Neuron (in vitro differentiated cells): ENCODE data around the gene CDYL2.
"Not testable (repeated sequence)": the region's sequence is repeated elsewhere in the genome, so short reads cannot be mapped to it uniquely, and the experiment has no call there.

Source experiments
- H2AFZ ChIP-seq: one replicate; pipeline ENCODE4 v1.6.1; 2013; ENCODE audit warnings: low read depth, mild to moderate bottlenecking, inconsistent platforms, low read length, moderate library complexity
- H3K27me3 ChIP-seq: one replicate; pipeline ENCODE4 v1.6.1; 2013; ENCODE audit warnings: low read length; ENCODE audit not compliant: insufficient read depth
- H3K36me3 ChIP-seq: one replicate; pipeline ENCODE4 v1.6.1; 2013; ENCODE audit warnings: low read length; ENCODE audit not compliant: insufficient read depth
- H3K4me1 ChIP-seq: one replicate; pipeline ENCODE4 v1.6.1; 2013; ENCODE audit warnings: low read length; ENCODE audit not compliant: insufficient read depth
- H3K4me3 ChIP-seq: 2 replicates; pipeline ENCODE4 v1.5.1; 2013; ENCODE audit warnings: mild to moderate bottlenecking, low read length, moderate library complexity
- H3K9me3 ChIP-seq: one replicate; pipeline ENCODE4 v1.6.1; 2013; ENCODE audit warnings: low read length

The CDYL2 gene

GRCh38 chr16:80731915-80732314, 72.5 kb downstream of the CDYL2 start:
- Histone ChIP-seq H3K4me3 (no peak overlapping the region), H3K36me3 (no peaks in the 10 kb centered on the region), H2AFZ (no peak overlapping the region), H3K27me3 (no peaks in the 10 kb centered on the region), H3K4me1 (no peaks in the 10 kb centered on the region), H3K9me3 (no peaks in the 10 kb centered on the region)

- H3K4me1 ChIP-seq, H2AFZ ChIP-seq, H3K9me3 ChIP-seq, H3K36me3 ChIP-seq, H3K4me3 ChIP-seq, H3K27me3 ChIP-seq: not testable (repeated sequence)
Observed at GRCh38 chr16:80727066-80727763, 77.2 kb downstream of the CDYL2 start.

DNA sequence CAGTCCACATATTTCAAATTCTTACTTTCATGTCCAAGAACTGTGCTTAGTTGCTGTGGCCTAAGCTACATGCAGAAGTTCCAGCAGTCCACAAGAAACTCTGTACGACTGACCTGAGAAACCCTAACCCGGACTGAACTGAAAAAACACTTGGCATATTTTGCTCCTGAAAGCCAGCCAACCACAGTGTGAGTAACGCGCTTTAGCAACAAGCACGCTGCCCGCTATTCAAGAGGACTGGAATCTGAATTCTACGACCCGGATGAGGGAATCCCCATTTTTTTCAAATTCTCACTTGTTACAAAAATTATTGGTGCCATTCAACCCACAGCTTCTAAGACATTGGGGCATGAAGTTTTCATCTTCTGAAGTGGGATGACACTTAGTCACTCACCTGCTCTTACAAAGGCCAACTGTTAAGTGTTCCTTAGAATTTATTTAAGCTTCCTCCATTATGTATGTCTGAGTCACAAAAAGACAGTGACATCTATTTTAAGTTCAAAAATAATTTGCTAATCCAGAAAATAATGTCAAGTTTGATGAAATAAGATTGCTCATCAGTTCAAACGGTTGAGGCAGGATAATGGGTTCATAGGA, 78.7 kb downstream of the CDYL2 start:
- Histone ChIP-seq H2AFZ (no peak overlapping the region), H3K9me3 (no peaks in the 10 kb centered on the region), H3K4me3 (no peak overlapping the region), H3K4me1 (no peaks in the 10 kb centered on the region), H3K36me3 (no peaks in the 10 kb centered on the region), H3K27me3 (no peaks in the 10 kb centered on the region)

GRCh38 chr16:80723981-80724380, 80.4 kb downstream of the CDYL2 start:
- H2AFZ ChIP-seq, result no peak overlapping the region
- no peaks in the 10 kb centered on the region for H3K36me3 ChIP-seq
- no peaks in the 10 kb centered on the region for H3K4me1 ChIP-seq
- H3K4me3 ChIP-seq, result no peak overlapping the region
- no peaks in the 10 kb centered on the region for H3K27me3 ChIP-seq
- no peaks in the 10 kb centered on the region for H3K9me3 ChIP-seq

- no peaks in the 10 kb centered on the region for H3K36me3 ChIP-seq
- no peak overlapping the region for H2AFZ ChIP-seq
Observed at GRCh38 chr16:80723091-80723490, 81.3 kb downstream of the CDYL2 start.

DNA sequence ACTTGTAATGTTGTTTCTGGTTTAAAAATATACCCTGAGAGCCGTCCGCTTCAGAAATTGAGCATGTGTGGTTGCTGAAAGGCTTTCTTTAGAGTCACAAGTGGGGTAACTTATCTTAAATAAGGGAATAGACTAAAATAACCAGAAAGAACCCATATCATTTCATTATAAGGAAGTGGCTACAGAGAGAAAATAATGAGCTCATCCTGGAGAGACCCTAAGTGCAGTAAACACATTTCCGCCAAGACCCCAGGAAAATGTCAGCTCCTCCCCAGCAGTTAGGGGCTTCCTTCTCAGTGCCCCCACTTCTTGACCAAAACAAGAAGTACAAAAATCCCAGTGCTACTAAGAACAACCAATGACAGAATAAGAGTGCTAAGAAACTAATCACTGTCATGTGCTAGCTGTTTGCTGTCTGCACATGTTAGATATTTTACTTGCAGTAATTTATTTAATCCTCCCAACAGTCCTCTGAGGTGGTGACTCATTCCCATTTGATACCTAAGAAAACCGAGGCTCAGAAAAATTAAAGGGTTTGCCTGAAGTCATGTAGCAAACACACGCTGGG, 83.5 kb downstream of the CDYL2 start:
- no peaks in the 10 kb centered on the region for H3K4me1 ChIP-seq
- no peaks in the 10 kb centered on the region for H3K27me3 ChIP-seq
- H3K9me3 ChIP-seq, result no peaks in the 10 kb centered on the region
- H3K36me3 ChIP-seq, result no peaks in the 10 kb centered on the region
- no peak overlapping the region for H2AFZ ChIP-seq
- H3K4me3 ChIP-seq, result no peak overlapping the region

More at GRCh38 chr16:80723091-80723490, 81.3 kb downstream of the CDYL2 start:
- no peaks in the 10 kb centered on the region for H3K27me3 ChIP-seq
- no peaks in the 10 kb centered on the region for H3K4me1 ChIP-seq
- no peaks in the 10 kb centered on the region for H3K9me3 ChIP-seq
- no peak overlapping the region for H3K4me3 ChIP-seq

- Histone ChIP-seq H3K27me3 (no peaks in the 10 kb centered on the region), H2AFZ (no peak overlapping the region), H3K4me3 (no peak overlapping the region), H3K4me1 (no peaks in the 10 kb centered on the region), H3K9me3 (no peaks in the 10 kb centered on the region), H3K36me3 (no peaks in the 10 kb centered on the region)
Observed at GRCh38 chr16:80719573-80719972, 84.8 kb downstream of the CDYL2 start.

DNA sequence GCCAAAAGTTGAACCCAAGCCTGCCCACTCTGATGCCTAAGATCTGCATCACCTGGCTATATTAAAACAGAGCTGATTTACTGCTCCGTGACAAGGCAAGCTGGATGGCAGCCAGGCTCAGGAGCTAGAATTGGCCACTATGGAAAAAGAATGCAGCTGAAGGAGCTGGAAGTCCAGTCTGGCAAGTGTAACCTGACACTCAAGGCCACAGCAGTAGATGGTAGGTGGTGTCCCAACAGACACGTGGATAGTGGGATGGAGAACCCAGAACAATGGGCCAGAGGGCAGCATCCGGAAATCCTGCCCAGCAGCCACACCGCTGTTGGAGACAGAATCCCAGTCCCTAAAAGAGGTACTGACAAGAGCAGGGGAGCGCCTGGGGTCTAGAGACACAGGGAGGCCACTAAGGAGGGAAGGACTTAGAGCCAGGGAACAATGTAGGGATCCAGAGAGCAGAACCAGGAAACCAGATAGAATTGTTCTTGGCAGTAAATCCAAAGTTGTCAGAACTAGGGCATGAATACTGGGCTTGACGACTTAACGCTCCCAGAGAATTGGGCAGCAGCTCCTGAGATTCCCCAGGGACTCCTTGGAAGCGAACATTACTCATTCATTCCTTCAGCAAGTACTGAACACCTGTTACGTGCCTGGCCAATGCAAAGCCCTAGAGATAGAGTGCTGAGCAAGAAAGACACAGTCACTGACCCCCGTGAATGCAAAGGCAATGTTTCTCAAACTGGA, 85.7 kb downstream of the CDYL2 start:
- H3K4me3 ChIP-seq, result no peak overlapping the region
- no peaks in the 10 kb centered on the region for H3K27me3 ChIP-seq
- H3K36me3 ChIP-seq, result no peaks in the 10 kb centered on the region
- no peaks in the 10 kb centered on the region for H3K9me3 ChIP-seq
- no peak overlapping the region for H2AFZ ChIP-seq
- no peaks in the 10 kb centered on the region for H3K4me1 ChIP-seq

DNA sequence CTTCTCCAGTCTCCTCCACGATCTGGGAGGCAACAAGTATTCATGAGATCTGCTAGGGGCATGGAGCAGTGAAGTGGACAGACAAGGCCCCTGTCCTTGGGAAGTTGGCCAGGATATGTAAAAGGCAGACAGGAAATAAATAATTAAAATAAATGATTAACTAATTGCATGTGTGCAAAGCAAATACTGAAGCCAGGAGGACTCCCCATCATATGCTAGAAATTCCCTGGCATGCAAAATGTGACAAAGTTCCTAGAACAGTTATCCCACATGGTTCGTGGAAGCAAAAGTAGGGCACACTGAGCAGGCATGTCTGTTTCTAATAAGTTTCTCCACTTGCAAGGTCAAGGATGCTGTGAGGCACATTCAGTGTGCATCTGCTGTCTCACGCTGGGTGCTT, 86.8 kb downstream of the CDYL2 start:
- no peak overlapping the region for H3K4me3 ChIP-seq
- no peaks in the 10 kb centered on the region for H3K9me3 ChIP-seq
- H3K36me3 ChIP-seq, result no peaks in the 10 kb centered on the region
- H3K27me3 ChIP-seq, result no peaks in the 10 kb centered on the region
- H2AFZ ChIP-seq, result no peak overlapping the region
- H3K4me1 ChIP-seq, result no peaks in the 10 kb centered on the region

DNA sequence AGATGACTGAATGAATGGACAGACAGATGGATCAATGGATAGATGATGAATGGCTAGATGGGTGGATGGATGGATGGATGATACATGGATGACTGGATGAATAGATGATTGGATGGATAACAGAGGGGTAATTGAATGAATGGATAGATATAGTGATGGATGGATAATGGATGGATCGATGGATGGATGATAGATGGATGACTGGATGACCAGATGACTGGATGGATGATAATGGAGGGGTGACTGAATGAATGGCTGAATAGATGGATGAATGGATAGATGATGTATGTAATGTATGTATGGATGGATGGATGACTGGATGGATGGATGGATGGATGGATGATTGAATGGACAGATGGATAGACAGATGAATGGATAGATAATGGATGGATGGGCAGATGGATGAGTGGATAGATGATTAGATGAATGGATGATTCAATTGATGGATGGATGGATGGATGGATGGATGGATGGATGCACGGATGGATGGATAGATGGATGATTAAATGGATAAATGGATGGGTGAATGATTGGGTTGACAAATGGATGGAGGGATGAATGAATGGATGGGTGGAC, 87.7 kb downstream of the CDYL2 start:
- Histone ChIP-seq H3K9me3 (no peaks in the 10 kb centered on the region), H3K4me3 (no peak overlapping the region), H3K27me3 (no peaks in the 10 kb centered on the region), H3K4me1 (no peaks in the 10 kb centered on the region), H2AFZ (no peak overlapping the region), H3K36me3 (no peaks in the 10 kb centered on the region)

DNA sequence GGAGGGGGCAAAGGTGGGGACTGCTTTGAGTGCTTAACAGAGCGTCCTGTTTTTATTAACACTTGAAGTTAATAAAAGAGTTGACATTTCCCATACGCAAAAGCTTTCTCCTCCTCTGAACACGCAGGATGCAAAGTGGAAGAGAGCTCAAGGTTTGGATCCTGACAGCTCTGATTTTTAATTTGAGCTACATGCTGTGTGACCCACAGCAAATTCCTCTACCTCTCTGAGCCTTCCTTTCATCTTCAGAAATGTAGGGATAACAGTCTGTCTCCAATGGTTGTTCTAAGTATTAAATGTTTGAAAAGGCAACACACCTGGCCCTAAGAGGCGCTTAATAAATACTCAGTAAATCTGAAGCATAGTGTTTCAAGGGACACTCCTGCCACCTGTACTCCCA, 93.0 kb downstream of the CDYL2 start:
- H3K9me3 ChIP-seq, result no peaks in the 10 kb centered on the region
- H3K4me1 ChIP-seq, result no peaks in the 10 kb centered on the region
- H3K27me3 ChIP-seq, result no peaks in the 10 kb centered on the region
- H2AFZ ChIP-seq, result no peak overlapping the region
- H3K4me3 ChIP-seq, result no peak overlapping the region
- H3K36me3 ChIP-seq, result no peaks in the 10 kb centered on the region

DNA sequence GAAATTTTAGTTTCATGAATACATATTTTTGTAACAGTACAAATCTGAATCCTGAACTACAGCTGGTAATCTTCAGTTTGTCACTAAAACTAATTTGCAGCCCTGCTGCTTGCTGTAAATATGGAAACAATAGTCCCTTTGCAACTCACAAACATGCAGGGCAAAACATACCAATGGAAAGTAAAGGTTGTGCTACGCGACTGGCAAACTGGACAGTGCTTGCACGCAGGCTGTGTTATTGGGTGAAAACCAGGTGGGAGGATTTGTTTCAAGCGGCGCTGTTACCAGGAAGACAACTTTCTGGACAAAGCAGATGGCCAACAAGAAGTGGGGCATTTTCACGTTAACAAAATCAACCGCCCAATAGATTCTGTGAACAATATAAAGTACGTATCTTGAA, 93.5 kb downstream of the CDYL2 start:
- Histone ChIP-seq H2AFZ (no peak overlapping the region), H3K9me3 (no peaks in the 10 kb centered on the region), H3K4me1 (no peaks in the 10 kb centered on the region), H3K36me3 (no peaks in the 10 kb centered on the region), H3K4me3 (no peak overlapping the region), H3K27me3 (no peaks in the 10 kb centered on the region)

- Histone ChIP-seq H3K36me3 (no peaks in the 10 kb centered on the region), H3K27me3 (no peaks in the 10 kb centered on the region), H2AFZ (no peak overlapping the region), H3K9me3 (no peaks in the 10 kb centered on the region), H3K4me1 (no peaks in the 10 kb centered on the region), H3K4me3 (no peak overlapping the region)
Observed at GRCh38 chr16:80708823-80709222, 95.6 kb downstream of the CDYL2 start.
